Measurements from ENCODE around the gene PCCB.
A peak's percentile ranks its signal among the peaks of the same experiment; 100 is the strongest.
"Not testable (repeated sequence)": the region's sequence is repeated elsewhere in the genome, so short reads cannot be mapped to it uniquely, and the experiment has no call there.

The PCCB gene

DNA sequence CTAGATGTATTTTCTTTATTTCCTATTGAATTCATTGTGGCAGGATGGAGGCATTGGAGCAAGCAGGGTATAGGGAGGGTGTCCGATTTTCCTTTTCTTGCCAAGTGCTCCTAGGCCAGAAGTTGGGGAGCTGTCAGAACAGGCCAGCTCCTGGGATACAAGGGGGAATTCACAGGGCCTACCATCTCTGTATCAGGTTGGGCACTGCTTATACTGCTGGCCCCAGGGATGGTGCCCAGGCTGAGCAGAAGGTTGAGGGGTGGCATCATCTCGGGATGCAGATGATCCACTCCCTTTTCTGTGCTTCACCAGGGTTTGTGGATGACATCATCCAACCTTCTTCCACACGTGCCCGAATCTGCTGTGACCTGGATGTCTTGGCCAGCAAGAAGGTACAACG, 79.5 kb downstream of the PCCB start:
- no peak for DNase-seq

GRCh38 chr3:136330900-136331299, 80.8 kb downstream of the PCCB start:
- no peak for DNase-seq

- no peak for DNase-seq
These were observed 82.2 kb downstream of the PCCB start for GRCh38 chr3:136332302-136332701.

DNA sequence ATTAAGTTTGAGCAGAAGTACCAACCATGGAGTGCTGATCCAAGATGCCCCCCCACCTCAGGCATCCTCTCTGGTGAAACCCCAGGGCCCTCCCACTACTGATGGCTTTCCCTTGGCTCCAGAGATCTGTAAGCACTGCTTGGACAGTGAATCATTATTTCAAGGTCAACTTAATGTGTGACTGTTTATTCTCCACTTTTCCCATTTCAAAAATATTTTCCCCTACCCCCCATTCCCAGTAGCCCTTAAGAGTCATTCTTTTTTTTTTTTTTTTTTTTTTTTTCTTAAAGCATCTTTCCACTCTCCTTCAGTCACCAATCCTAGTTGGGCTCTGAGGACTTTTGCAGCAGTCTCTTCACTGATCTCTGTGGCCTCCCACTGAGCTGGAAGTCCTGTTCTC, 82.6 kb downstream of the PCCB start:
- no peak for DNase-seq

DNA sequence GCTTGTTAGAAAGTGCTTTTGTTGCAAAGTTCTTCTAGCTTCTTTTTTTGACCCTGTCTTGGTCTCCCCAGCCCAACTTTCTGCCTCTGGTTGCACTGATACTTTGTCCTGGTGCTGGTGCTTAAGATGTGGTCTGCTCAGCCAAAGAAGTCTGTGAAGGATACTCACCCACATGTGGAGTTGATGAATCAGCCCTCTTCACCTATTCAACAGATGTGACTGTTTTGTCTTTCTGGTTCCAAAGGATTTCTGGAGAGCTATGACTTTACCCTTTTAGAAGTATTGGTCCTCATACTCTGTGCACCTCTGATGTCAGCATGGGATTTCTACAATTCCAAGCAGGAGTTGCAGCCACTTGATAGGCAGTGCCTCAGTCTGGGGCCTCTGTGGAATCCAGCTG, 84.1 kb downstream of the PCCB start:
- no peak for DNase-seq

- not testable (repeated sequence) for DNase-seq
These were observed 84.6 kb downstream of the PCCB start for GRCh38 chr3:136334726-136335125.

- DNase-seq, result peak; percentile 32
These were observed 86.4 kb downstream of the PCCB start for GRCh38 chr3:136336329-136337100.

- DNase-seq, result no peak
These were observed 93.3 kb downstream of the PCCB start for GRCh38 chr3:136343446-136343845.

DNA sequence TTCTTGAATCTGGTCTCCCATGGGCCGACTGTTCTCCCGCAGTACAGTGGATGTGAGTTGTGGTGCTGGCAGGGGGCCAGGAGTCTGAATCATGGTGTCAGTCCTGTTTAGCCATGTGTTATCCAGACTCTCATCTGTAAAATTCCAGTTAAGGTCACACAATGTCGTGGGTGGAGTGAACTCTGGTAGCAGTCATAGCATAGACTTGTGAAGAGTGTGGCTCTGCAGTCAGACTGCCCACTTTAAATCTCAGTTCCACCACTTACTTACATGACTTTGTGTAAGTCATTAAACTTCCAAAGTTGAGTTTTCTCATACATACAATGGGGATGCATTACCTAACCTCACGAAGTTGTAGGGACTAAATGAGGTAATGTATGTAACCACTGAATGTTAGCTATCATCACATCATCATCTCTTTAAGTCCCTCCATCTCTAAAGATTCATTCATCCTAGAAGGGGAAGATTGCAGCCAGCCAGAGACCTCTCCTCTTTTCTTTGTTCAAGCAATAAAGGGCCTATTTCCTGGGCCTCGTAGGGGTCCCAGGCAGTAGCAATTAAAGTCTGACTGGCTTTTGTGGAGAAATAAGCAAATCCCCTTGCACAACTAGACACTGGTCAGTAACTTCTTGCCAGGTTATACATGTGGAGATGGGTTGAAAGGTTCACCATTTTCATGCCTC, 93.9 kb downstream of the PCCB start:
- peak; percentile 33 for DNase-seq

- no peak for DNase-seq
These were observed 96.3 kb downstream of the PCCB start for GRCh38 chr3:136346486-136346885.

- no peak for DNase-seq
These were observed 100.0 kb downstream of the PCCB start for GRCh38 chr3:136350132-136350531.

DNA sequence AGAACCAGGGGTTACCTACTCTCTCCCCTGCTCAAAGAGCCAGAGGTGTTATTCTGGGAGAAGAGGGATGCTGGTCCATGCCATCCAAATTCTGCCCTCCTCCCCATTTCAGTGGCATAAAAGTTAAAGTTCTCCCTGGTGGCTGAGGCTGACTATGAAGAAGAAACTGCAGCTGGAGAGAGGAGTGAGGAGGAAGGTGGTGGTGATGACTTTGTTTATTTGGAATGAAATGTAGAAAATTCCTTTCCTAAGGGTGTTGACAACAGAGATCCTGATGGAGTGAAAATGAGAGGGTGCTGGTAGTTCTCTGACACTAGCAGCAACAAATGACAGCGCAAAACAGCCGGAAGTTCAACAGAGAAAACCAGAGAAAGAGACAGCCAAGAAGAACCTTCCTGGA, 100.4 kb downstream of the PCCB start:
- DNase-seq, result no peak

DNA sequence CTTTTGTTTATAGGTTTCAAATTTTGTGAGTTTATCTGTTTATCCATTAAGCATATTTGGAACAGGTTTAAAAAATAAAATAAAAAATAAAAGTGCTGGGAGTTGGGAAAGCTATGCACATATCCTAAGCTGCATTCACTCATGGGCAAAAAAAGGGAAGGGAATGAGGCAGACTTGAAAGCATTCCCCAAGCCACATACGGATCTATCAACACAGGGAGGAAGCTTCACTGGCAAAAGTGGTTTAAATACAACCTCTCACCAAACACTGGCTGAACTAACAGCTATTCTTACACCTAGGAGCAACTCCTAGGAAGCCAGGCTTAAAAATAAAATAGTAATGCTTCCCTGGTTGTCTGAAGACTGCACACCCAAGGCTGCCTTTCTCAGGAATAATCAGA, 101.2 kb downstream of the PCCB start:
- DNase-seq, result no peak

- no peak for DNase-seq
These were observed 101.8 kb downstream of the PCCB start for GRCh38 chr3:136351905-136352304.

GRCh38 chr3:136353461-136353860, 103.3 kb downstream of the PCCB start:
- no peak for DNase-seq

DNA sequence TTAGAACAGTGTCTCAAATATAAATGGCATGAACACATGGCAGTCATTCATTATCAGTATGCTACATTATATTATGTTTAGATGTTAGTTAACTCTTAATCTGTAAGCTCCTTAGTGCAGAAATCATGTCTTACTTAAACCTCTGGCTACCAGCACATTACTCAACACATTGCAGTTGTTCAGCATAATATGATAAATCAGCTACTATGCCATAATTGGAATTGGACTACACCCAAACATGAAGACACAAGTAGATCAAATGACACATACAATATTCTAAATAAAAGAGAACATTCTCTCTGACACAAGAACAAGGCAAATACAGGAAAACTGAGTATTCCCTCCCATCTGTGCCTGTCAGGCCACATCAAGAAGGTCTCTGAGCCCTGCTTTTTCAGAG, 116.1 kb downstream of the PCCB start:
- no peak for DNase-seq

DNA sequence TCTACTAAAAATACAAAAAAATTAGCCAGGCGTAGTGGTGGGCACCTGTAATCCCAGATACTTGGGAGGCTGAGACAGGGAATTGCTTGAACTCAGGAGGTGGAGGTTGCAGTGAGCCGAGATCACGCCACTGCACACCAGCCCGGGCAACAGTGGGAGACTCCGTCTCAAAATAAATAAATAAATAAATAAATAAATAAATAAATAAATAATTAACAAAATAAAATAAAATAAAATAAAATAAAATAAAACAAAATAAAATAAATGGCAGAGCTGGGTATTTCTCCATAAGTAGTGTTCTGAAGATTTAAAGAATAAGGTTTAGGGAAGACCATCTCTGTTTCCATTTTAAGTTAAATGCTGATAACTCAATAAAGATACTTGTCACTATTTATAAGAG, 125.7 kb downstream of the PCCB start:
- not testable (repeated sequence) for DNase-seq

DNA sequence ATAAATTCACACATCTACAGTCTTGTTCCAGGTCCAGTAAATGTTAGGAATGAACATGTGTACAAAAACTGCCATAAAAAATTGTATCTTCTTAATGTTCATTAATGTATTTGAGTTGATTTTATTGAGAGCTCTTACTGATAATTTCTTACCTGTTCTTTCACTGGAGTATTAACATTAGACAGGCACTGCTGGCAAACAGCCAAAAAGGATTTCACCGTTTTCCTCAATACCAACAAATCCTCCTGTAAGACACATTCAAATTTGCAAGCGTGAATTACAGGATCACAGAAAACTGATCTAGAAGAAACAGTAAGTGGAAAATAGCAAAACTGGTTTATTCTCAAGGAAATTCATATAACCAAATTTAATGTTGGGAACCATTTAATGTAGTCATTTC, 127.4 kb downstream of the PCCB start:
- no peak for DNase-seq

DNA sequence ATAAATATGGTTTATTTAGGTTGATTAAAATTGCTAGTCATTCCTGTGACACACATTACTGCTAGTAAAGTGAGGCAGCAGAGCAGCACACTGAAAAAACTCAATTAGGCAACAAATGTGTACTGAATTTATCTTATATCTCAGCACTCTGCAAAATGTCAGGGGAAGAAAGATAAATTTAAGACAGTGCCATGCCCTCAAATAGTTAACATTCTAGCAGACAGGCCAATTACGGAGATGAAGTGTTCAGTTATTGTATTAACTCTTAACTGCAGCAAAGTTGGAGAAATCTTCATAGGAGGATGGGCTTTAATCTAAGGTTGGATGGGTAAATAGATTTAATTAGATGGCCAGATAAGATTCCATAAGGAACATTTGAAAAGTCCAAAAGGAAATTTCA, 127.9 kb downstream of the PCCB start:
- DNase-seq, result no peak
